Thoracic aorta (tissue), 2 donors: ENCODE data around the gene UBE2C. TPM values are rescaled to one million over a fixed set of nuclear protein-coding genes. Genes with fewer than 3 reads are reported as not detected.
"Not testable (repeated sequence)": the region's sequence is repeated elsewhere in the genome, so short reads cannot be mapped to it uniquely, and the experiment has no call there.

ENCODE experiments used
- ATAC-seq: fragments of 150-250 bp; one replicate; pipeline ENCODE4 v1.8.0; 2017; ENCODE audit warnings: low read depth; ENCODE audit not compliant: insufficient number of reproducible peaks, low FRiP score
- DNase-seq: peaks from one replicate; pipeline ENCODE4 v3.0.0-alpha.2; 2020; ENCODE audit warnings: low spot score
- H3K27ac ChIP-seq, 2 donors: fragments of 200-600 bp; sonication (generic); 1 replicate in 1 of 2; 2 replicates in 1 of 2; pipeline ENCODE4 v1.5.1; 2016; ENCODE audit warnings: mild to moderate bottlenecking in 2 of 2, moderate library complexity in 2 of 2
- H3K27me3 ChIP-seq: fragments of 200-600 bp; sonication (generic); replicated peaks from 2 replicates; pipeline ENCODE4 v1.6.0; 2016; ENCODE audit warnings: mild to moderate bottlenecking; ENCODE audit not compliant: insufficient read depth
- H3K36me3 ChIP-seq: fragments of 200-600 bp; sonication (generic); one replicate; pipeline ENCODE4 v1.5.1; 2016
- H3K4me1 ChIP-seq, 2 donors: fragments of 200-600 bp; sonication (generic); 1 replicate in 1 of 2; 2 replicates in 1 of 2; pipeline versions ENCODE4 v1.5.1 to v1.6.0; 2016; ENCODE audit warnings: low read depth in 2 of 2, mild to moderate bottlenecking in 1 of 2; ENCODE audit not compliant: control insufficient read depth in 1 of 2
- H3K4me3 ChIP-seq: fragments of 200-600 bp; sonication (generic); 2 replicates; pipeline ENCODE4 v1.5.1; 2016; ENCODE audit warnings: mild to moderate bottlenecking
- H3K9me3 ChIP-seq: fragments of 200-600 bp; sonication (generic); 2 replicates; pipeline ENCODE4 v1.5.1; 2016
- CTCF ChIP-seq: fragments of 200-600 bp; sonication (generic); IDR thresholded peaks from one replicate; pipeline ENCODE4 v1.5.1; 2019; ENCODE audit warnings: antibody characterized with exemption
- total RNA-seq, 2 donors: library from RNA; depleted of rRNA; stranded (reverse); fragments of >200 nt; gene quantifications; one replicate each; pipeline versions ENCODE4 v1.1.0 to v1.2.3, GENCODE V29; 2016

UBE2C gene
- total RNA-seq, 2 donors from 2014 or later: not detected

DNA sequence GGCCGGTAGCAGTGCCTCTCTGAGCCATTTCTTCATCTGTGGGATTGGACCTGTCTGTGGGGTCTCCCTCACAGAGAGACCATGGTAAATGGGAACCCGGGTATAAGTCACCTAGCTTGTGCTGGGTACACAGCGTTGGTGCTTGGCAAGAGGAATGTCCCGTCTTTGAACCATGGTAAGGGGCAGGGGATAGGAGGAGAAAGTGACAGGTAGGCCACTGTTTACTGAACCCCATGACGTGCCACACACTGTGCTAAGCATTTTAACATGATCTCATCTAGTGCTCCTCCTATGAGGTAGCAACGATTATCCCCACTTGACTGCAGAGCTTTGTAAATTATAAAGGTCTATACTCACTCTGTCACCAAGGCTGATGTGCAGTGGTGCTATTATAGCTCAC lies 15.3 kb downstream of the UBE2C start:
- H3K27ac ChIP-seq: peak overlapping the region; percentile 84 to 91
- no peak for DNase-seq
- no peaks in the 10 kb centered on the region for H3K27me3 ChIP-seq
- H3K36me3 ChIP-seq: no peaks in the 10 kb centered on the region
- H3K4me1 ChIP-seq: peaks cover 29 to 64% of the 10 kb centered on the region in 2 donors
- ATAC-seq: no peak
- no peak for TF ChIP-seq CTCF
- no peaks in the 10 kb centered on the region for H3K9me3 ChIP-seq
- H3K4me3 ChIP-seq: no peak overlapping the region

DNA sequence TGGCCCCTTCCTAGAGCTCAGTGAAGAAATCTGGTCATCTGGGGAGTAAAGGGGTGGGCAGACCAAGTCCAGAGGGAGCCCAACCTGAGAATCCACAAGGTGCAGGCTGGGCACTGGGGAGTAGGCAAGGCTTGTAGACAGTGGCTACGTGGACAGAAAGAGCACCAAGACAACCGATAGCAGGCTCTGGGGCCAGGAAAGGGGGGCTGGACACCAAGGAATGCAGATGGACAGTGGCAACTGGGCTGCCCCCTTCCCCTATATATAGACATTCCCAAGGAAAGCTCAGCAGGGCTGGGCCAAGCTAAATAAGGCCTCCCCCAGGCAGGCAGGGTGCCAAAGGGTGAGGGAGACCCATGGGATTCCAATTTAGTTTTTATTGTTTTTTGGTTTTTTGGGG lies 16.1 kb downstream of the UBE2C start:
- TF ChIP-seq CTCF: no peak
- no peak for ATAC-seq
- H3K4me1 ChIP-seq: peaks cover 33 to 61% of the 10 kb centered on the region in 2 donors

DNA sequence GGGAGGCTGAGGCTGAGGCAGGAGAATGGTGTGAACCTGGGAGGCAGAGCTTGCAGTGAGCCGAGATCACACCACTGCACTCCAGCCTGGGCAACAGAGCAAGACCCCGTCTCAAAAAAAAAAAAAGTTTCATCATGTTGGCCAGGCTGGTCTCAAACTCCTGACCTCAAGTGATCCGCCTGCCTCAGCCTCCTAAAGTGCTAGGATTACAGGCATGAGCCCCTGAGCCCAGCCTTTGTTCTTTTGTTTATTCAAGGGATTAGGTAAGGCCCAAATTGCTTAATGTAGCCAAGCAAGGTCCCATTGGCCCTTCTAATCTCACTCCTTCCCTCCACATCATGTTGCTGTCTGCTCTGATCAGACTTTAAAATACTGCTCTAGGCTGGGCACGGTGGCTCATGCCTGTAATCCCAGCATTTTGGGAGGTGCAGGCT lies 17.2 kb downstream of the UBE2C start:
- H3K27me3 ChIP-seq, H3K4me3 ChIP-seq, H3K36me3 ChIP-seq, H3K9me3 ChIP-seq, DNase-seq, ATAC-seq: not testable (repeated sequence)
- Histone ChIP-seq H3K4me1 (peaks cover 28 to 59% of the 10 kb centered on the region in 2 donors), H3K27ac (peak overlapping the region; percentile 84 to 91)

More for the DNA sequence above, 16.1 kb downstream of the UBE2C start:
- Histone ChIP-seq H3K27me3 (no peaks in the 10 kb centered on the region), H3K27ac (peak overlapping the region; percentile 84 to 91), H3K9me3 (no peaks in the 10 kb centered on the region), H3K4me3 (no peak overlapping the region), H3K36me3 (no peaks in the 10 kb centered on the region)
- no peak for DNase-seq

- Histone ChIP-seq H3K4me1 (peaks cover 26 to 59% of the 10 kb centered on the region in 2 donors), H3K9me3 (no peaks in the 10 kb centered on the region), H3K36me3 (peaks cover 7% of the 10 kb centered on the region), H3K27me3 (no peaks in the 10 kb centered on the region), H3K27ac (peak overlapping the region; percentile 93 to 98), H3K4me3 (peak overlapping the region; percentile 95)
- ATAC-seq: no peak
- no peak for TF ChIP-seq CTCF
- DNase-seq: no peak
These were observed 20.2 kb downstream of the UBE2C start for GRCh38 chr20:45832619-45833018.

GRCh38 chr20:45833030-45833882 lies 20.8 kb downstream of the UBE2C start, which contains the start of gene SNX21:
Gene SNX21, plus strand, starts transcription at chr20:45833799. Its CDS starts 121 bp downstream, at chr20:45833920.
- Histone ChIP-seq H3K9me3 (no peaks in the 10 kb centered on the region), H3K4me1 (peaks cover 23 to 54% of the 10 kb centered on the region in 2 donors), H3K36me3 (peaks cover 7% of the 10 kb centered on the region), H3K27ac (peak within 1 kb of the TSS; percentile 93 to 98), H3K4me3 (peak within 1 kb of the TSS; percentile 95), H3K27me3 (no peaks in the 10 kb centered on the region)
- peak; percentile 52 for ATAC-seq
- peak; percentile 68 for DNase-seq
- TF ChIP-seq CTCF: no peak
